Breast epithelium (tissue), 4 donors: ENCODE results near the gene CYB561A3. TPM values are rescaled to one million over a fixed set of nuclear protein-coding genes. Genes with fewer than 3 reads are reported as not detected.
A peak's percentile ranks its signal among the peaks of the same experiment; 100 is the strongest.

ENCODE experiments used
- DNase-seq, 2 donors: peaks; one replicate each; pipeline ENCODE4 v3.0.0-alpha.2; 2019; ENCODE audit warnings: low spot score in 2 of 2
- H3K27ac ChIP-seq, 2 donors: fragments of 200-600 bp; sonication (generic) in 1 of 2; one replicate each; pipeline ENCODE4 v1.5.1; 2016 to 2019; ENCODE audit warnings: mild to moderate bottlenecking in 1 of 2
- H3K27me3 ChIP-seq, 2 donors: fragments of 200-600 bp; sonication (generic) in 1 of 2; one replicate each; pipeline versions ENCODE4 v1.5.1 to v1.6.0; 2017 to 2019; ENCODE audit warnings: control low read depth in 1 of 2, mild to moderate bottlenecking in 1 of 2
- H3K36me3 ChIP-seq: fragments of 200-600 bp; one replicate; pipeline ENCODE4 v1.5.1; 2019
- H3K4me1 ChIP-seq, 2 donors: fragments of 200-600 bp; sonication (generic); one replicate each; pipeline ENCODE4 v1.5.1; 2016 to 2019; ENCODE audit warnings: control low read depth in 1 of 2
- H3K4me3 ChIP-seq, 3 donors: fragments of 200-600 bp; sonication (generic); 1 replicate in 2 of 3; 2 replicates in 1 of 3; pipeline ENCODE4 v1.5.1; 2016 to 2019; ENCODE audit warnings: mild to moderate bottlenecking in 3 of 3, moderate library complexity in 2 of 3
- H3K9me3 ChIP-seq, 2 donors: fragments of 200-600 bp; sonication (generic) in 1 of 2; one replicate each; pipeline ENCODE4 v1.5.1; 2016 to 2019; ENCODE audit warnings: control low read depth in 1 of 2
- POLR2A ChIP-seq: fragments of 450-650 bp; IDR thresholded peaks from one replicate; pipeline ENCODE4 v1.6.1; 2016; ENCODE audit warnings: antibody characterized with exemption, mild to moderate bottlenecking, moderate library complexity
- POLR2AphosphoS5 ChIP-seq, 3 donors: sonication (generic); formaldehyde crosslinking; IDR thresholded peaks; one replicate each; pipeline ENCODE4 v1.6.1; 2017; ENCODE audit warnings: antibody characterized with exemption in 3 of 3
- intact Hi-C: fragments of 100-400 bp; cut with DNase I; formaldehyde crosslinking; loops from one replicate; pipeline ENCODE4 v1.15.1; 2023; ENCODE audit warnings: low total_unique reads
- total RNA-seq, 3 donors: library from RNA; depleted of rRNA; stranded (reverse); fragments of >200 nt; gene quantifications; one replicate each; pipeline ENCODE4 v1.1.0, GENCODE V29; 2016
- TF ChIP-seq, protein P1 (sequence below), 3 donors: fragments of 450-650 bp; IDR thresholded peaks; one replicate each; pipeline ENCODE4 v1.5.1; 2016 to 2017; ENCODE audit warnings: antibody characterized with exemption in 3 of 3, mild to moderate bottlenecking in 3 of 3, moderate library complexity in 3 of 3

CYB561A3 gene, protein sequence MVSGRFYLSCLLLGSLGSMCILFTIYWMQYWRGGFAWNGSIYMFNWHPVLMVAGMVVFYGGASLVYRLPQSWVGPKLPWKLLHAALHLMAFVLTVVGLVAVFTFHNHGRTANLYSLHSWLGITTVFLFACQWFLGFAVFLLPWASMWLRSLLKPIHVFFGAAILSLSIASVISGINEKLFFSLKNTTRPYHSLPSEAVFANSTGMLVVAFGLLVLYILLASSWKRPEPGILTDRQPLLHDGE
- total RNA-seq = 10 to 100 TPM; 36.7 to 46.9 (median 44.3) TPM

DNA sequence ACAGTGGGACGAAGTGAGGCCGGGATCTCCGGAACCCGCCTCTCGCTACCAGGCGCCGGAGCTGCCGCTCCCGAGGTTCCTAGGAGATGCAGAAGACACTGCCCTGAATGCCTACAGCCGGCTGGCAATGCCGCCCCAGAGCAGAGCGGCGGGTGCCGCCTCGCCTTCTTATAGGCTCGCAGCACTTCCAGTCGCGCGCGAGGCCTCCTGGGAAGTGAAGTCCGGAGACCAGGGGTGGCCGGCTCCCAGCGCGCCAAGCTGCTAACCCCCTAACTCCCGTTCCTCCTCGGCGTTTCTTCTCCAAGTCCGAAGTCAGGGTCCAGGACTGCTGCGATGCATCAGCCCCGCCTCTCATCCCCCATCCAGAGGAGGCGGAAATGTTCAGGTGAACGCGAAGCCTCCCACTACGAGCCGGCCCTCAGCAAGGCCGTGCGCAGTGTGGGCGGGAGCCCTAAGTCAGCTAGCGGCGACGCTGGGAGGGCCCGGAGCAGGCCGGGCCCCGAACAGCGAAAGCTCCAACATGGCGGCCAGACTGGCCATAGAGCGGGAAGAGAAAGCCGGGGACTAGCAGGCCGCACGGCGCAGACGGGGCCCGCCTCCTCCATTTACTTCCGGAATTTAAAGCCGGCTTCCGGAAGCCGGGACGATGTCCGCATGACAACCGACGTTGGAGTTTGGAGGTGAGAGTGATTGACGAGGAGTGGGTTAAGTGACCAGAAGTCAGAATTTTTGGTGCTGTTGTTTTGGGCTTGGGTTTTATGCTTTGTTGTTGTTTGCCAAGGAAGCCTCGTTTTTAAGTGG is at the start of gene CYB561A3, which contains the start of gene TMEM138:
CYB561A3 (minus strand) TSS at position 142 of the 801 bp plus-strand sequence. CDS start 5,169 bp downstream, outside the sequence.
TMEM138 (plus strand) TSS at position 634 of the 801 bp plus-strand sequence. CDS start 2,017 bp downstream, outside the sequence.
- no peaks in the 10 kb centered on the region for H3K9me3 ChIP-seq
- H3K27me3 ChIP-seq = no peaks in the 10 kb centered on the region
- peak within 1 kb of the TSS; percentile 60 to 77 (median 73) for H3K4me3 ChIP-seq
- peak within 1 kb of the TSS; percentile 95 to 96 for H3K27ac ChIP-seq
- intact Hi-C loops = no loop called here
- H3K4me1 ChIP-seq = peaks cover 0 to 6% of the 10 kb centered on the region in 2 donors
- TF ChIP-seq POLR2A = peak; percentile 24
- TF ChIP-seq POLR2AphosphoS5 (IDR thresholded peaks at IDR 0.05) = peak; percentile 87 to 92 (median 92)
- TF ChIP-seq, protein P1, sequence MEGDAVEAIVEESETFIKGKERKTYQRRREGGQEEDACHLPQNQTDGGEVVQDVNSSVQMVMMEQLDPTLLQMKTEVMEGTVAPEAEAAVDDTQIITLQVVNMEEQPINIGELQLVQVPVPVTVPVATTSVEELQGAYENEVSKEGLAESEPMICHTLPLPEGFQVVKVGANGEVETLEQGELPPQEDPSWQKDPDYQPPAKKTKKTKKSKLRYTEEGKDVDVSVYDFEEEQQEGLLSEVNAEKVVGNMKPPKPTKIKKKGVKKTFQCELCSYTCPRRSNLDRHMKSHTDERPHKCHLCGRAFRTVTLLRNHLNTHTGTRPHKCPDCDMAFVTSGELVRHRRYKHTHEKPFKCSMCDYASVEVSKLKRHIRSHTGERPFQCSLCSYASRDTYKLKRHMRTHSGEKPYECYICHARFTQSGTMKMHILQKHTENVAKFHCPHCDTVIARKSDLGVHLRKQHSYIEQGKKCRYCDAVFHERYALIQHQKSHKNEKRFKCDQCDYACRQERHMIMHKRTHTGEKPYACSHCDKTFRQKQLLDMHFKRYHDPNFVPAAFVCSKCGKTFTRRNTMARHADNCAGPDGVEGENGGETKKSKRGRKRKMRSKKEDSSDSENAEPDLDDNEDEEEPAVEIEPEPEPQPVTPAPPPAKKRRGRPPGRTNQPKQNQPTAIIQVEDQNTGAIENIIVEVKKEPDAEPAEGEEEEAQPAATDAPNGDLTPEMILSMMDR (IDR thresholded peaks at IDR 0.05) = peak in 1 of 3 donors; percentile 6
- H3K36me3 ChIP-seq = no peaks in the 10 kb centered on the region
- DNase-seq = peak; percentile 89 to 90

DNA sequence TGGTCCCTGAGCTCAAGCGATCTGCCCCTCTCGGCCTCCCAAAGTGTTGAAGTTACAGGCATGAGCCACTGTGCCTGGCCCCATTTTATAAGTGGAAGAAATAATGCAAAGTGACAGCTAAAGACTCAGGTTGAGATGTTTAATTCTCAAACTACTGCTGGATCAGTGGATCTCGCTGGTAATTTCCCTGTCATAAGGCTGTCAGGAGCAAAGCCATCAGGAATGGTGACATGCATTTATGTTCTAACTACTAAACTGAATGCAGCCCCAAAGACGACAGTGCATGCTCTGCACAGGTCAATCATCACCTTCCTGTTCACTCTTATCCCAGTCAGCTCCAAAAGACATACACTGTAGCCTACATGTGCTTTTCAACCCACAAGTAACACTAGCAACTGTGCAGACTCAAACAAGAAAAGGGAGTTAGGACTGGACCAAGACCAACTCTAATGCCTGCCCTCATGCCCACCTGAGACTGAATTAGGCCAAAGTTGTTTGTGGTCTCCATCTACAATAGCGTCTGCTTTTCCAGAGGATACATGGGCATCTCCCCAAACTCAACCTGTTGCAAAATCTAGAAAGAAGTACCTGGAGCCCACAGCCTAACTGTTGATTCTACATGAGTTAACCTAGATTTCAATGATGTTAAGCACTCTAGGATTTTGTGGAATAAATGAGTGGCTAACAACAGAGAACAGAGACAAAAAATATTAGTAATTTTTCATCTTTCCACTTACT is 45.5 kb upstream of the CYB561A3 start:
- TF ChIP-seq POLR2AphosphoS5 (IDR thresholded peaks at IDR 0.05) (no peak), POLR2A (no peak)
- TF ChIP-seq, protein P1 (IDR thresholded peaks at IDR 0.05) = no peak
- intact Hi-C loops = no loop called here
- Histone ChIP-seq H3K9me3 (no peaks in the 10 kb centered on the region), H3K36me3 (peaks cover 13% of the 10 kb centered on the region), H3K4me3 (no peak overlapping the region), H3K4me1 (peaks cover 4 to 10% of the 10 kb centered on the region in 2 donors), H3K27ac (peak overlapping the region; percentile 74 to 92), H3K27me3 (no peaks in the 10 kb centered on the region)
- DNase-seq = no peak

DNA sequence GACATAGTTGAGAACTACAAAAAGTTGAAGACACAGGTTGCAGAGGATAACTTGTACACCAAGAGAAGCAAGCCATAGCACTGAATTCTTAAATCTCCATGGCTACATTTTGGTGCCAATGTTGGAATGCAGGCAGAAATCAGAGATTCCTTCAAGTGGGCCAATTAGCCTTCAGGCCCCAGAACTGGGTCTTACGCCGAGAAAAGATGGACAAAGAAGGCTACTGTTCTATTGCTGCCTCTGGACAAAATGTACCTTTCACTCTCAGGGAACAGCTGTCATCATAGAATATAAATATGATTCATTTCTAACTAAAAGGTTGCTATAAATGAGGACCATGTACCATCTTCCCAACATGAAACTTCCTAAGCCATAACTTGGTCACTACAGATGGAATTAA is 44.4 kb upstream of the CYB561A3 start:
- peak in 1 of 2 donors; percentile 51 for DNase-seq
- Histone ChIP-seq H3K9me3 (no peaks in the 10 kb centered on the region), H3K4me1 (peaks cover 4 to 10% of the 10 kb centered on the region in 2 donors), H3K27ac (peak overlapping the region; percentile 74 to 92), H3K36me3 (peaks cover 7% of the 10 kb centered on the region), H3K27me3 (no peaks in the 10 kb centered on the region), H3K4me3 (no peak overlapping the region)
- TF ChIP-seq POLR2AphosphoS5 (IDR thresholded peaks at IDR 0.05) = no peak
- intact Hi-C loops = no loop called here

DNA sequence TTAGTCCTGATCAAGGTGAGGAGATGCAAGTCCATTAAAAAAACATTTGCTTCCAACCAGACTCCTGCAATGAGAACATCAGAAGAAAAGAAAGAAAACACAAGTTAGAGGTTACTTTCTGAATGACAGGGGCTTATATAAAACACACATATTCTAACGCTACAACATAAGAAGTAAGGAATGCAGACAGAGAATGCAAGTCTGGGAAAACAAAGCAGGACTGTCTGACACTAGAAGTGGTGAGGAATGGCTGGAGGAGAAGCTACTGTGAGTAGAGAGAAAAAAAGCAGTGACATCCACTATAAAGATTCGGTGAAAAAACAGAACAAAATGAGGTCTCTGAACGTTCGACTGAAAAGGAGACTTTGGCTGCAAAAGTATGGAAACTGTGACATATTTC is 43.0 kb upstream of the CYB561A3 start:
- DNase-seq = no peak
- H3K27ac ChIP-seq = peak overlapping the region; percentile 58 to 92
- H3K9me3 ChIP-seq = no peaks in the 10 kb centered on the region
- TF ChIP-seq POLR2AphosphoS5 (IDR thresholded peaks at IDR 0.05) (no peak), POLR2A (no peak)
- TF ChIP-seq, protein P1 (IDR thresholded peaks at IDR 0.05) = no peak
- no peak overlapping the region for H3K4me3 ChIP-seq
- H3K36me3 ChIP-seq = peaks cover 7% of the 10 kb centered on the region
- H3K27me3 ChIP-seq = no peaks in the 10 kb centered on the region
- intact Hi-C loops = no loop called here
- H3K4me1 ChIP-seq = peaks cover 4 to 10% of the 10 kb centered on the region in 2 donors

DNA sequence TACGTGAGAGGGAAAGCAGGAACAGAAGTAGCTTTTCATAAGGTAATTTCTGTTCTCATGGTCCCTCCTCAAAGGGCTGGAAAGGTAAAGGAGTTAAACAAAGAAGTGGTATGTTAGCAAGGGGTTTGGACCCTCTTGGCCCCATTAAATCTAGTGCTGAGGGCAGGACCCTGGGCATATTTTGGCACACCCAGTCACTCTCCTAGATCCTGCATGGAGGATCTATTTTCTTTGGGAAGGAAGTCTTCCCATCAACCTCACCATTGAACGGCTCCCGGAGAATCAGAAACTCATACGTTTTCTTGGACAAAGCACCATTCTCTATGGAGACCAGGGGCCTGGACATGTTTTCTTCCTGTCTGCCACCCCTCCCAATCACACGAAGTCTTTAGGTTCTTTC is 42.4 kb upstream of the CYB561A3 start:
- Histone ChIP-seq H3K36me3 (peaks cover 7% of the 10 kb centered on the region), H3K27me3 (no peaks in the 10 kb centered on the region), H3K4me1 (peaks cover 4 to 10% of the 10 kb centered on the region in 2 donors), H3K9me3 (no peaks in the 10 kb centered on the region), H3K4me3 (no peak overlapping the region), H3K27ac (peak overlapping the region; percentile 58 to 92)
- DNase-seq = no peak
- TF ChIP-seq POLR2AphosphoS5 (IDR thresholded peaks at IDR 0.05) (no peak), POLR2A (no peak)
- TF ChIP-seq, protein P1 (IDR thresholded peaks at IDR 0.05) = no peak
- intact Hi-C loops = no loop called here
